Loucy (cell line): ENCODE results near the gene ELMO1.

ENCODE experiments used
- H2AFZ ChIP-seq: fragments of 200-600 bp; sonication (generic); 2 replicates; pipeline ENCODE4 v1.6.0; 2016; ENCODE audit warnings: antibody characterized with exemption, mild to moderate bottlenecking, low read length, moderate library complexity
- H3F3A ChIP-seq: fragments of 200-600 bp; 2 replicates; pipeline ENCODE4 v1.6.0; 2016; ENCODE audit warnings: antibody characterized with exemption, low read depth, mild to moderate bottlenecking
- H3K27me3 ChIP-seq: fragments of 200-600 bp; sonication (generic); 2 replicates; pipeline ENCODE4 v1.6.1; 2014; ENCODE audit warnings: low read length, mild to moderate bottlenecking; ENCODE audit not compliant: insufficient read depth, poor library complexity, severe bottlenecking
- H3K36me3 ChIP-seq: fragments of 200-600 bp; sonication (generic); 2 replicates; pipeline ENCODE4 v1.6.1; 2016; ENCODE audit warnings: low read length; ENCODE audit not compliant: insufficient read depth
- H3K4me1 ChIP-seq: fragments of 200-600 bp; sonication (generic); 2 replicates; pipeline ENCODE4 v1.5.1; 2014; ENCODE audit warnings: low read length, mild to moderate bottlenecking; ENCODE audit not compliant: insufficient read depth, poor library complexity, severe bottlenecking
- H3K4me2 ChIP-seq: fragments of 200-600 bp; sonication (generic); 2 replicates; pipeline ENCODE4 v1.6.0; 2014; ENCODE audit warnings: antibody characterized with exemption, low read length, low read depth, mild to moderate bottlenecking; ENCODE audit not compliant: poor library complexity, severe bottlenecking
- H3K4me3 ChIP-seq: fragments of 200-600 bp; sonication (generic); 2 replicates; pipeline ENCODE4 v1.5.1; 2014; ENCODE audit warnings: low read length, mild to moderate bottlenecking, mixed read lengths; ENCODE audit not compliant: poor library complexity, severe bottlenecking
- H3K79me2 ChIP-seq: fragments of 200-600 bp; sonication (generic); 2 replicates; pipeline ENCODE4 v1.6.1; 2014; ENCODE audit warnings: low read length; ENCODE audit not compliant: insufficient read depth
- H3K9ac ChIP-seq: fragments of 200-600 bp; sonication (generic); 2 replicates; pipeline ENCODE4 v1.6.0; 2014; ENCODE audit warnings: mild to moderate bottlenecking, low read depth, low read length, moderate library complexity; ENCODE audit not compliant: poor library complexity, severe bottlenecking
- H3K9me2 ChIP-seq: fragments of 200-600 bp; sonication (generic); replicated peaks from 2 replicates; pipeline ENCODE4 v1.6.1; 2016; ENCODE audit warnings: low read depth, low read length, mixed read lengths
- H3K9me3 ChIP-seq: fragments of 200-600 bp; sonication (generic); 2 replicates; pipeline ENCODE4 v1.6.1; 2014; ENCODE audit warnings: mild to moderate bottlenecking, antibody characterized with exemption, low read length, low read depth; ENCODE audit not compliant: insufficient read depth
- H4K20me1 ChIP-seq: fragments of 200-600 bp; sonication (generic); 2 replicates; pipeline ENCODE4 v1.6.0; 2014; ENCODE audit warnings: antibody characterized with exemption, low read length, mild to moderate bottlenecking; ENCODE audit not compliant: insufficient read depth, poor library complexity, severe bottlenecking
- EZH2phosphoT487 ChIP-seq: fragments of 200-600 bp; IDR thresholded peaks from 2 replicates; pipeline ENCODE4 v1.6.1; 2018; ENCODE audit warnings: antibody characterized with exemption, mild to moderate bottlenecking, moderate library complexity, borderline replicate concordance
- TF ChIP-seq, protein P1 (sequence below): fragments of 200-600 bp; sonication (generic); conservative IDR thresholded peaks from 2 replicates; pipeline ENCODE4 v1.5.1; 2014; ENCODE audit warnings: mild to moderate bottlenecking, antibody characterized with exemption, low read length

Gene ELMO1

DNA sequence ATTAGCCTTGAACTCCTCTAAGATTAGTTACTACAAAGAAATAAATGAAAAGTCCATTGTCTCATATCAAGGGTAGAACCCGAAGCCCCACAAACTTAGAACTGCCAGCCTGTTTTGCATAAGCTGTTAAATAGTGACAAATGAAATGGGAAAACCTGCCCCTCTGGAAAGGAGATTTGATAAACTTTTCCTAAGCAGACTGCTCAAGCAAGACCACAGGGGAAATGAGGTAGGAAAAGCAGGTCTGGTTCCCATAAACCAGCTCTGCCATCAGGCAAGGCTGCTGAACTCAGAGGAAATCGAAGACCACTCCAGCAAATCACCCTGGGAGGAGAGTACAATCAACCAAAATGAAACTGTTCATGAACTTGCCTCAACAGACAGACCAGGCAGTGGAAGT is 542.8 kb downstream of the ELMO1 start:
- no peaks in the 10 kb centered on the region for H4K20me1 ChIP-seq
- no peaks in the 10 kb centered on the region for H3F3A ChIP-seq
- H2AFZ ChIP-seq: no peak overlapping the region
- no peaks in the 10 kb centered on the region for H3K27me3 ChIP-seq
- H3K4me2 ChIP-seq: no peak overlapping the region
- no peak overlapping the region for H3K9ac ChIP-seq
- no peaks in the 10 kb centered on the region for H3K9me2 ChIP-seq
- TF ChIP-seq, protein P1, sequence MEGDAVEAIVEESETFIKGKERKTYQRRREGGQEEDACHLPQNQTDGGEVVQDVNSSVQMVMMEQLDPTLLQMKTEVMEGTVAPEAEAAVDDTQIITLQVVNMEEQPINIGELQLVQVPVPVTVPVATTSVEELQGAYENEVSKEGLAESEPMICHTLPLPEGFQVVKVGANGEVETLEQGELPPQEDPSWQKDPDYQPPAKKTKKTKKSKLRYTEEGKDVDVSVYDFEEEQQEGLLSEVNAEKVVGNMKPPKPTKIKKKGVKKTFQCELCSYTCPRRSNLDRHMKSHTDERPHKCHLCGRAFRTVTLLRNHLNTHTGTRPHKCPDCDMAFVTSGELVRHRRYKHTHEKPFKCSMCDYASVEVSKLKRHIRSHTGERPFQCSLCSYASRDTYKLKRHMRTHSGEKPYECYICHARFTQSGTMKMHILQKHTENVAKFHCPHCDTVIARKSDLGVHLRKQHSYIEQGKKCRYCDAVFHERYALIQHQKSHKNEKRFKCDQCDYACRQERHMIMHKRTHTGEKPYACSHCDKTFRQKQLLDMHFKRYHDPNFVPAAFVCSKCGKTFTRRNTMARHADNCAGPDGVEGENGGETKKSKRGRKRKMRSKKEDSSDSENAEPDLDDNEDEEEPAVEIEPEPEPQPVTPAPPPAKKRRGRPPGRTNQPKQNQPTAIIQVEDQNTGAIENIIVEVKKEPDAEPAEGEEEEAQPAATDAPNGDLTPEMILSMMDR: no peak
- TF ChIP-seq EZH2phosphoT487: no peak
- peaks cover 26% of the 10 kb centered on the region for H3K36me3 ChIP-seq
- no peaks in the 10 kb centered on the region for H3K9me3 ChIP-seq
- H3K79me2 ChIP-seq: no peaks in the 10 kb centered on the region
- H3K4me1 ChIP-seq: peaks cover 4% of the 10 kb centered on the region
- no peak overlapping the region for H3K4me3 ChIP-seq

DNA sequence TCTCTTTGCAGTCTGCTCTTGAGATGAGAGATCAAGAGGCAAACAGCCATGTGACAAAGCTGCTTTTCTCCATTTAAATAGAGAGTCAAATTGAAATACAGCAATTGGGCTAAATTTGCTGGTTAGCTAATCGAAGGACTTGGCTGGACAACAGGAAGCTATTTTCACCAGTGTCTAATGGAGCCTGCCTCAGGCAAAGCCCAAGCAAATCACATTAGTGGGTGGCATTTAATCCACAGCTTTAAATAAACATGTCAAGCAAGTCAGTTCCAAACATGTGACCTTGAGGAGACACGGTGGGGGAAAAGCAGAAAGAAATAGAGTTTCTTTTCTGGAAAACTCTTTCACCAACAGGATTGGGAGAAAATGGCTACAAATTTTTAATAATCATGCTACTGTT is 543.9 kb downstream of the ELMO1 start:
- Histone ChIP-seq H3K9me2 (no peaks in the 10 kb centered on the region), H3K27me3 (no peaks in the 10 kb centered on the region)

DNA sequence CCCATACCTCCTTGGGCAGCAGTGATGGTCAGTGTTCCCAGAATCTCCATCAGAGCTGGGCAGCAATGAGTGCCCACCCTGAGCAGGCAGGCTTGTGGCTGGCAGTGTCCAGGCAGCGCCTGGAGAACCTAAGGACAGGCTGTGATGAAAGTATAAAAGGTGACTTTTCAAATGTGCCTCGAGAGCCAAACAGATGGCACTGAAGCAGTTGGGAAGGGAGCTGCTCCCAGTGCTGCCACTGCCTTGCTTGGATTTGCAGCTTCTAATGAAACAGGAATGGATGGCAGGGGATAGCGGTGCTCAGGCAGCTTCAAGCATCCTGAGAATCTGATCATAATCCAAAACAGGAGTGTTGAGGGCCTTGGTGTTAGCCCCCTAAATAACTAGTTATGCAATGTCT is 544.6 kb downstream of the ELMO1 start:
- no peaks in the 10 kb centered on the region for H3K79me2 ChIP-seq
- H3F3A ChIP-seq: no peaks in the 10 kb centered on the region
- peaks cover 4% of the 10 kb centered on the region for H3K4me1 ChIP-seq
- H4K20me1 ChIP-seq: no peaks in the 10 kb centered on the region
- H2AFZ ChIP-seq: no peak overlapping the region
- H3K9ac ChIP-seq: no peak overlapping the region
- H3K9me3 ChIP-seq: no peaks in the 10 kb centered on the region
- H3K4me3 ChIP-seq: no peak overlapping the region
- no peaks in the 10 kb centered on the region for H3K9me2 ChIP-seq
- no peak for TF ChIP-seq EZH2phosphoT487
- TF ChIP-seq, protein P1: no peak
- H3K36me3 ChIP-seq: peaks cover 21% of the 10 kb centered on the region
- no peaks in the 10 kb centered on the region for H3K27me3 ChIP-seq
- H3K4me2 ChIP-seq: no peak overlapping the region

More for the DNA sequence above, 543.9 kb downstream of the ELMO1 start:
- Histone ChIP-seq H3K36me3 (peaks cover 22% of the 10 kb centered on the region), H3F3A (no peaks in the 10 kb centered on the region), H2AFZ (no peak overlapping the region), H3K4me3 (no peak overlapping the region), H3K9ac (no peak overlapping the region), H3K4me2 (no peak overlapping the region), H3K79me2 (no peaks in the 10 kb centered on the region), H3K4me1 (peaks cover 4% of the 10 kb centered on the region), H3K9me3 (no peaks in the 10 kb centered on the region), H4K20me1 (no peaks in the 10 kb centered on the region)
- TF ChIP-seq EZH2phosphoT487: no peak
- TF ChIP-seq, protein P1: no peak
